Stimulated activated CD8-positive, alpha-beta memory T cell treated with anti-CD3 and anti-CD28 coated beads, Interleukin-7, amount 100 ng/mL, for 1 hour (primary cell): ENCODE data around the gene TP53BP1.
A peak's percentile ranks its signal among the peaks of the same experiment; 100 is the strongest.

Source experiments
- DNase-seq, 2 donors: peaks; one replicate each; pipeline ENCODE4 v3.0.0-alpha.2; 2020; ENCODE audit warnings: low read depth in 2 of 2

TP53BP1 gene

GRCh38 chr15:43518197-43518761 lies 25.3 kb upstream of the TP53BP1 start:
- no peak for DNase-seq

- DNase-seq = no peak
Measured at GRCh38 chr15:43517354-43518196, 24.6 kb upstream of the TP53BP1 start, which contains the start of gene MAP1A. Gene MAP1A (plus strand): TSS chr15:43517608. CDS start chr15:43521474, 3,866 bp downstream.

GRCh38 chr15:43516801-43517353 lies 23.9 kb upstream of the TP53BP1 start:
- DNase-seq = no peak

- DNase-seq = no peak
Measured at GRCh38 chr15:43516185-43516584, 23.2 kb upstream of the TP53BP1 start.

- DNase-seq = no peak
Measured at GRCh38 chr15:43515741-43516140, 22.8 kb upstream of the TP53BP1 start.

GRCh38 chr15:43514241-43515057 lies 21.5 kb upstream of the TP53BP1 start:
- no peak for DNase-seq

- DNase-seq = no peak
Measured at GRCh38 chr15:43513550-43513949, 20.6 kb upstream of the TP53BP1 start.

- DNase-seq = no peak
Measured at GRCh38 chr15:43511012-43511885, 18.3 kb upstream of the TP53BP1 start.

GRCh38 chr15:43510200-43511011 lies 17.4 kb upstream of the TP53BP1 start:
- DNase-seq = peak; percentile 90 to 91

GRCh38 chr15:43509660-43510199 lies 16.8 kb upstream of the TP53BP1 start:
- DNase-seq = no peak

GRCh38 chr15:43508991-43509659 lies 16.2 kb upstream of the TP53BP1 start:
- no peak for DNase-seq

- no peak for DNase-seq
Measured at GRCh38 chr15:43508421-43508820, 15.5 kb upstream of the TP53BP1 start.

GRCh38 chr15:43505738-43506137 lies 12.8 kb upstream of the TP53BP1 start:
- DNase-seq = no peak

GRCh38 chr15:43499635-43500034 lies 6.7 kb upstream of the TP53BP1 start:
- no peak for DNase-seq

- no peak for DNase-seq
Measured at GRCh38 chr15:43498990-43499389, 6.0 kb upstream of the TP53BP1 start.

- no peak for DNase-seq
Measured at GRCh38 chr15:43493703-43494472, 932 bp upstream of the TP53BP1 start.

GRCh38 chr15:43492266-43492665 lies 690 bp downstream of the TP53BP1 start:
- no peak for DNase-seq

GRCh38 chr15:43489191-43489590 lies 3.8 kb downstream of the TP53BP1 start:
- DNase-seq = no peak

- DNase-seq = no peak
Measured at GRCh38 chr15:43488790-43489189, 4.2 kb downstream of the TP53BP1 start.
